Trophoblast cell (in vitro differentiated cells and primary cell): ENCODE results near the gene AMPH.
"Not testable (repeated sequence)": the region's sequence is repeated elsewhere in the genome, so short reads cannot be mapped to it uniquely, and the experiment has no call there.

Source experiments
- DNase-seq, 2 donors: peaks; one replicate each; pipeline ENCODE4 v3.0.0-alpha.2; 2016
- H2AFZ ChIP-seq: 2 replicates; pipeline ENCODE4 v1.6.1; 2013; ENCODE audit warnings: low read length, moderate library complexity, mild to moderate bottlenecking; ENCODE audit not compliant: insufficient read depth, poor library complexity
- H2AK5ac ChIP-seq: 2 replicates; pipeline ENCODE4 v1.6.1; 2013; ENCODE audit warnings: mild to moderate bottlenecking, low read length
- H2BK120ac ChIP-seq: 2 replicates; pipeline ENCODE4 v1.6.1; 2013; ENCODE audit warnings: low read length, mild to moderate bottlenecking, moderate library complexity; ENCODE audit not compliant: insufficient read depth, poor library complexity
- H2BK12ac ChIP-seq: 2 replicates; pipeline ENCODE4 v1.6.1; 2013; ENCODE audit warnings: mild to moderate bottlenecking, low read length, moderate library complexity
- H2BK5ac ChIP-seq: 2 replicates; pipeline ENCODE4 v1.6.1; 2013; ENCODE audit warnings: low read length, low read depth, moderate library complexity, mild to moderate bottlenecking; ENCODE audit not compliant: poor library complexity
- H3K14ac ChIP-seq: 2 replicates; pipeline ENCODE4 v1.6.1; 2013; ENCODE audit warnings: mild to moderate bottlenecking, low read length
- H3K18ac ChIP-seq: 2 replicates; pipeline ENCODE4 v1.6.1; 2013; ENCODE audit warnings: mild to moderate bottlenecking, low read length
- H3K23ac ChIP-seq: 2 replicates; pipeline ENCODE4 v1.6.1; 2013; ENCODE audit warnings: low read length
- H3K27ac ChIP-seq: 2 replicates; pipeline ENCODE4 v1.5.1; 2013; ENCODE audit warnings: low read depth, mild to moderate bottlenecking, inconsistent platforms, low read length, moderate library complexity
- H3K27me3 ChIP-seq: 2 replicates; pipeline ENCODE4 v1.6.1; 2013; ENCODE audit warnings: inconsistent platforms, mild to moderate bottlenecking, low read length, moderate library complexity; ENCODE audit not compliant: insufficient read depth
- H3K36me3 ChIP-seq, 2 experiments: 1 replicate in 1 of 2; 2 replicates in 1 of 2; pipeline ENCODE4 v1.6.1; 2013; ENCODE audit warnings: low read length in 2 of 2, mild to moderate bottlenecking in 2 of 2, moderate library complexity in 1 of 2; ENCODE audit not compliant: insufficient read depth in 2 of 2, control insufficient read depth in 1 of 2
- H3K4ac ChIP-seq: 2 replicates; pipeline ENCODE4 v1.6.1; 2013; ENCODE audit warnings: low read depth, mild to moderate bottlenecking, low read length, moderate library complexity
- H3K4me1 ChIP-seq, 2 experiments: 1 replicate in 1 of 2; 2 replicates in 1 of 2; pipeline ENCODE4 v1.6.1; 2013; ENCODE audit warnings: low read length in 2 of 2, mild to moderate bottlenecking in 2 of 2, moderate library complexity in 1 of 2; ENCODE audit not compliant: insufficient read depth in 2 of 2, control insufficient read depth in 1 of 2
- H3K4me2 ChIP-seq: 2 replicates; pipeline ENCODE4 v1.6.1; 2013; ENCODE audit warnings: inconsistent platforms, mild to moderate bottlenecking, low read length, moderate library complexity
- H3K4me3 ChIP-seq: 2 replicates; pipeline ENCODE4 v1.5.1; 2013; ENCODE audit warnings: mild to moderate bottlenecking, low read depth, low read length, inconsistent platforms
- H3K79me1 ChIP-seq: one replicate; pipeline ENCODE4 v1.6.1; 2013; ENCODE audit warnings: low read length
- H3K79me2 ChIP-seq: 2 replicates; pipeline ENCODE4 v1.6.1; 2013; ENCODE audit warnings: low read length, mild to moderate bottlenecking; ENCODE audit not compliant: control insufficient read depth, insufficient read depth, poor library complexity
- H3K9ac ChIP-seq: 2 replicates; pipeline ENCODE4 v1.6.1; 2013; ENCODE audit warnings: mild to moderate bottlenecking, low read length
- H3K9me3 ChIP-seq: 2 replicates; pipeline ENCODE4 v1.6.1; 2013; ENCODE audit warnings: low read depth, mild to moderate bottlenecking, control low read depth, inconsistent platforms, low read length; ENCODE audit not compliant: insufficient read depth
- H4K12ac ChIP-seq: 2 replicates; pipeline ENCODE4 v1.6.1; 2013; ENCODE audit warnings: low read depth, mild to moderate bottlenecking, low read length, moderate library complexity
- H4K8ac ChIP-seq: 2 replicates; pipeline ENCODE4 v1.6.1; 2013; ENCODE audit warnings: low read depth, mild to moderate bottlenecking, low read length, moderate library complexity
- H4K91ac ChIP-seq: one replicate; pipeline ENCODE4 v1.6.1; 2013; ENCODE audit warnings: low read depth, mild to moderate bottlenecking, low read length, moderate library complexity
- WGBS: extraction: QIAGEN DNeasy Blood & Tissue Kit; methylation state at CpG from one replicate; pipeline ENCODE4 v1.1.7; 2013; ENCODE audit warnings: missing lambda C conversion rate; ENCODE audit not compliant: insufficient read length, insufficient coverage; ENCODE audit errors: extremely low coverage; 5-methylcytosine and 5-hydroxymethylcytosine counted together

AMPH gene

DNA sequence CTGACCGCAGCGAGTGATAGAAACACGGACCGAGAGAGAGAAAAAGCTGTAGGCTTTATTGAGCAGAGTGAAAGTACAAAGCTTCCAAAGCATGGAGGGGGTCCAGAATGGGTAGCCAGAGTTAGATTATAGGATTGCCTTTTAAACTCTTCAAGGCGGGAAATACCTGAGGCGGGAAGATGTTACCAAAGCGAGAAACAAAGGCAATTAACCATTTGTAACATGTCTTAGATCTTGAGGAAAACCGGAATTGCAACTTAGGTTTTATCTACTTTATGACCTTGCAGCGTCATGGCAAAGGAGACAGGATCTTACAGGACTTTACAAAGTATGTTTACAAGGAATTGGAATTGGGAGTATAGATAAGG lies 295.0 kb downstream of the AMPH start:
- DNase-seq, H4K12ac ChIP-seq, H3K23ac ChIP-seq, H3K27ac ChIP-seq, H4K91ac ChIP-seq, H2BK12ac ChIP-seq, H2BK5ac ChIP-seq, H2AFZ ChIP-seq, H3K4me1 ChIP-seq, H2BK120ac ChIP-seq, H2AK5ac ChIP-seq, H3K18ac ChIP-seq, H3K9me3 ChIP-seq, H3K36me3 ChIP-seq, H3K4me3 ChIP-seq, H3K4me2 ChIP-seq, H3K27me3 ChIP-seq, H4K8ac ChIP-seq, H3K9ac ChIP-seq, H3K14ac ChIP-seq, H3K79me1 ChIP-seq, H3K79me2 ChIP-seq, H3K4ac ChIP-seq: not testable (repeated sequence)
- no CpG with 5 or more reads among the region's 9 CpGs for WGBS

GRCh38 chr7:38335492-38336147 lies 295.6 kb downstream of the AMPH start:
- Histone ChIP-seq H4K91ac (no peak overlapping the region), H3K14ac (no peak overlapping the region)
- WGBS, result no CpG with 5 or more reads among the region's 8 CpGs

GRCh38 chr7:38335128-38335491 lies 296.1 kb downstream of the AMPH start:
- Histone ChIP-seq H3K9ac (no peak overlapping the region), H3K4me3 (no peak overlapping the region), H2BK120ac (no peak overlapping the region), H2AK5ac (no peak overlapping the region), H3K14ac (no peak overlapping the region), H3K18ac (no peak overlapping the region), H3K4me2 (no peak overlapping the region), H3K4ac (no peak overlapping the region), H3K23ac (no peak overlapping the region), H3K27me3 (no peaks in the 10 kb centered on the region), H4K12ac (no peak overlapping the region), H4K91ac (no peak overlapping the region), H3K79me1 (no peaks in the 10 kb centered on the region), H3K4me1 (peaks cover 0 to 4% of the 10 kb centered on the region in 2 experiments), H3K79me2 (no peaks in the 10 kb centered on the region), H2BK5ac (no peak overlapping the region), H2AFZ (no peak overlapping the region), H3K36me3 (no peaks in the 10 kb centered on the region), H2BK12ac (no peak overlapping the region), H3K27ac (no peak overlapping the region), H3K9me3 (no peaks in the 10 kb centered on the region), H4K8ac (no peak overlapping the region)
- no CpG with 5 or more reads among the region's 2 CpGs for WGBS
- DNase-seq, result peak in 1 of 2 donors; percentile 27

More at GRCh38 chr7:38335492-38336147, 295.6 kb downstream of the AMPH start:
- Histone ChIP-seq H4K12ac (no peak overlapping the region), H3K79me1 (no peaks in the 10 kb centered on the region), H3K4me2 (no peak overlapping the region), H3K79me2 (no peaks in the 10 kb centered on the region), H2BK5ac (no peak overlapping the region), H3K4me3 (no peak overlapping the region), H2AK5ac (no peak overlapping the region), H3K9ac (no peak overlapping the region), H3K27ac (no peak overlapping the region), H3K18ac (no peak overlapping the region), H3K23ac (no peak overlapping the region), H2BK12ac (no peak overlapping the region), H3K36me3 (no peaks in the 10 kb centered on the region), H3K27me3 (no peaks in the 10 kb centered on the region), H3K4ac (no peak overlapping the region), H2AFZ (no peak overlapping the region), H3K4me1 (peaks cover 0 to 4% of the 10 kb centered on the region in 2 experiments), H2BK120ac (no peak overlapping the region), H3K9me3 (no peaks in the 10 kb centered on the region), H4K8ac (no peak overlapping the region)
- DNase-seq, result peak; percentile 83 to 92

DNA sequence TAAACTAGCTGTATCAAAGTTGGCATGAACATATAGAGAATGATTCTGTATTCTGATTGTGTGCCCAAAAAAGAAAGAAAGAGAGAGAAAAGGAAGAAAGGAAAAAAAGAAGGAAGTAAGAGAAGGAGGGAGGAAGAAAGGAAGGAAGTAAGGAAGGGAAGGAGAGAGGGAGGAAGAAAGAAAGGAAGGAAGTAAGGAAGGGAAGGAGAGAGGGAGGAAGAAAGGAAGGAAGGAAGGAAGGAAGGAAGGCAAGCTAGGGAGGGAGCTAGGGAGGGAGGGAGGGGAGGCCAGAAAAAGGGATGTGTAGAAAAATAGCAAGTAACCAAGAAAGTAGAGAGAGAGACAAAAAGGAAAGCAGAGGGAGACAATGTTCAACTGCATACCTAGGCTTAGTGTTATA lies 297.0 kb downstream of the AMPH start:
- H4K12ac ChIP-seq, result no peak overlapping the region
- peaks cover 0 to 4% of the 10 kb centered on the region in 2 experiments for H3K4me1 ChIP-seq
- H3K79me2 ChIP-seq, result no peaks in the 10 kb centered on the region
- H3K9ac ChIP-seq, result no peak overlapping the region
- no peak overlapping the region for H2BK12ac ChIP-seq
- H3K14ac ChIP-seq, result no peak overlapping the region
- H3K23ac ChIP-seq, result no peak overlapping the region
- no peak overlapping the region for H2BK5ac ChIP-seq
- no peak overlapping the region for H4K8ac ChIP-seq
- no peak overlapping the region for H4K91ac ChIP-seq
- H3K18ac ChIP-seq, result no peak overlapping the region
- H3K36me3 ChIP-seq, result no peaks in the 10 kb centered on the region
- H2AFZ ChIP-seq, result no peak overlapping the region
- no peaks in the 10 kb centered on the region for H3K9me3 ChIP-seq
- no peaks in the 10 kb centered on the region for H3K27me3 ChIP-seq
- H3K27ac ChIP-seq, result no peak overlapping the region
- H2BK120ac ChIP-seq, result no peak overlapping the region
- no peak overlapping the region for H3K4me2 ChIP-seq
- no peak overlapping the region for H3K4me3 ChIP-seq
- H2AK5ac ChIP-seq, result no peak overlapping the region
- no peak overlapping the region for H3K4ac ChIP-seq
- no peak for DNase-seq
- H3K79me1 ChIP-seq, result no peaks in the 10 kb centered on the region
